Mesenchymal stem cell (in vitro differentiated cells and primary cell): ENCODE results near the gene MYO1E.
"Not testable (repeated sequence)": the region's sequence is repeated elsewhere in the genome, so short reads cannot be mapped to it uniquely, and the experiment has no call there.

Source experiments
- DNase-seq: peaks from one replicate; pipeline ENCODE4 v3.0.0-alpha.2; 2013
- H2AFZ ChIP-seq: one replicate; pipeline ENCODE4 v1.6.1; 2013; ENCODE audit warnings: low read depth, mild to moderate bottlenecking, control low read depth, inconsistent platforms, low read length, moderate library complexity
- H2AK5ac ChIP-seq: 2 replicates; pipeline ENCODE4 v1.6.1; 2013; ENCODE audit warnings: low read length, moderate library complexity, mild to moderate bottlenecking, inconsistent platforms; ENCODE audit not compliant: severe bottlenecking
- H2BK120ac ChIP-seq: one replicate; pipeline ENCODE4 v1.6.1; 2013; ENCODE audit warnings: low read depth, mild to moderate bottlenecking, inconsistent platforms, low read length, moderate library complexity
- H2BK12ac ChIP-seq, 2 experiments: one replicate each; pipeline ENCODE4 v1.6.1; 2013; ENCODE audit warnings: inconsistent platforms in 2 of 2, low read length in 2 of 2, mild to moderate bottlenecking in 2 of 2, moderate library complexity in 2 of 2, control low read depth in 1 of 2
- H2BK15ac ChIP-seq: one replicate; pipeline ENCODE4 v1.6.1; 2013; ENCODE audit warnings: mild to moderate bottlenecking, low read depth, inconsistent platforms; ENCODE audit not compliant: poor library complexity, severe bottlenecking
- H2BK5ac ChIP-seq: 2 replicates; pipeline ENCODE4 v1.6.1; 2013; ENCODE audit warnings: low read depth, mild to moderate bottlenecking, low read length, control low read depth, inconsistent platforms; ENCODE audit not compliant: poor library complexity, severe bottlenecking
- H3K14ac ChIP-seq, 2 experiments: one replicate each; pipeline ENCODE4 v1.6.1; 2013; ENCODE audit warnings: inconsistent platforms in 2 of 2, low read length in 2 of 2, control low read depth in 1 of 2, mild to moderate bottlenecking in 1 of 2, moderate library complexity in 1 of 2
- H3K18ac ChIP-seq, 2 experiments: one replicate each; pipeline ENCODE4 v1.6.1; 2013; ENCODE audit warnings: inconsistent platforms in 2 of 2, low read length in 2 of 2, control low read depth in 1 of 2, low read depth in 1 of 2, mild to moderate bottlenecking in 1 of 2
- H3K23ac ChIP-seq, 2 experiments: one replicate each; pipeline ENCODE4 v1.6.1; 2013; ENCODE audit warnings: inconsistent platforms in 2 of 2, low read length in 2 of 2, mild to moderate bottlenecking in 2 of 2, moderate library complexity in 2 of 2, control low read depth in 1 of 2
- H3K27ac ChIP-seq: 2 replicates; pipeline ENCODE4 v1.5.1; 2013; ENCODE audit warnings: mild to moderate bottlenecking, moderate library complexity, low read length, control low read depth, inconsistent platforms; ENCODE audit not compliant: poor library complexity, severe bottlenecking
- H3K27me3 ChIP-seq, 2 experiments: 2 replicates each; pipeline versions ENCODE4 v1.6.1 to v1.7.0; 2013; ENCODE audit warnings: low read length in 2 of 2, mild to moderate bottlenecking in 2 of 2, moderate library complexity in 2 of 2, control low read depth in 1 of 2, inconsistent platforms in 1 of 2; ENCODE audit not compliant: control insufficient read depth in 1 of 2, insufficient read depth in 1 of 2
- H3K36me3 ChIP-seq, 2 experiments: 2 replicates each; pipeline versions ENCODE4 v1.6.1 to v1.7.0; 2013; ENCODE audit warnings: low read length in 2 of 2, control low read depth in 1 of 2, inconsistent platforms in 1 of 2, low read depth in 1 of 2, mild to moderate bottlenecking in 1 of 2; ENCODE audit not compliant: insufficient read depth in 2 of 2, control insufficient read depth in 1 of 2
- H3K4ac ChIP-seq, 2 experiments: one replicate each; pipeline ENCODE4 v1.6.1; 2013; ENCODE audit warnings: inconsistent platforms in 2 of 2, low read length in 2 of 2, mild to moderate bottlenecking in 2 of 2, moderate library complexity in 2 of 2, control low read depth in 1 of 2, low read depth in 1 of 2
- H3K4me1 ChIP-seq: 2 replicates; pipeline ENCODE4 v1.6.1; 2013; ENCODE audit warnings: low read depth, low read length, control low read depth; ENCODE audit not compliant: control insufficient read depth, insufficient read depth
- H3K4me2 ChIP-seq: 2 replicates; pipeline ENCODE4 v1.6.1; 2013; ENCODE audit warnings: low read length, mild to moderate bottlenecking, inconsistent platforms; ENCODE audit not compliant: poor library complexity, severe bottlenecking
- H3K4me3 ChIP-seq, 2 experiments: 2 replicates each; pipeline versions ENCODE4 v1.5.1 to v1.7.0; 2013; ENCODE audit warnings: low read length in 2 of 2, mild to moderate bottlenecking in 2 of 2, control low read depth in 1 of 2, low read depth in 1 of 2; ENCODE audit not compliant: insufficient read depth in 1 of 2
- H3K79me1 ChIP-seq: replicated peaks from 2 replicates; pipeline ENCODE4 v1.6.1; 2013; ENCODE audit warnings: mild to moderate bottlenecking, control low read depth, low read length, inconsistent platforms; ENCODE audit not compliant: poor library complexity, severe bottlenecking
- H3K9ac ChIP-seq: 2 replicates; pipeline ENCODE4 v1.7.0; 2013; ENCODE audit warnings: mild to moderate bottlenecking, low read length, moderate library complexity
- H3K9me3 ChIP-seq: 2 replicates; pipeline ENCODE4 v1.7.0; 2013; ENCODE audit warnings: mild to moderate bottlenecking, low read length; ENCODE audit not compliant: control insufficient read depth
- H4K8ac ChIP-seq: one replicate; pipeline ENCODE4 v1.6.1; 2013; ENCODE audit warnings: inconsistent platforms, mild to moderate bottlenecking, low read length, moderate library complexity
- H4K91ac ChIP-seq: one replicate; pipeline ENCODE4 v1.6.1; 2013; ENCODE audit warnings: mild to moderate bottlenecking, low read length, inconsistent platforms
- WGBS: methylation state at CpG from one replicate; pipeline ENCODE4 v1.1.7; 2013; ENCODE audit warnings: mixed read lengths; 5-methylcytosine and 5-hydroxymethylcytosine counted together

The MYO1E gene

GRCh38 chr15:59340325-59340724, 32.3 kb downstream of the MYO1E start:
- no peak overlapping the region for H3K9ac ChIP-seq
- DNase-seq: no peak
- H3K23ac ChIP-seq: no peak overlapping the region
- H3K18ac ChIP-seq: no peak overlapping the region
- no peak overlapping the region for H2AK5ac ChIP-seq
- H3K36me3 ChIP-seq: peaks cover 0 to 39% of the 10 kb centered on the region in 2 experiments
- peaks cover 4% of the 10 kb centered on the region for H3K4me1 ChIP-seq
- no peaks in the 10 kb centered on the region for H3K9me3 ChIP-seq
- H3K4me2 ChIP-seq: no peak overlapping the region
- H3K4me3 ChIP-seq: no peak overlapping the region
- no peak overlapping the region for H4K91ac ChIP-seq
- WGBS: 100% methylated on average over 1 of the region's 5 CpGs
- no peak overlapping the region for H2BK12ac ChIP-seq
- no peak overlapping the region for H2AFZ ChIP-seq
- no peak overlapping the region for H3K14ac ChIP-seq
- no peaks in the 10 kb centered on the region for H3K27me3 ChIP-seq
- H4K8ac ChIP-seq: no peak overlapping the region
- H3K79me1 ChIP-seq: peaks cover 17% of the 10 kb centered on the region
- H3K27ac ChIP-seq: no peak overlapping the region
- no peak overlapping the region for H2BK15ac ChIP-seq
- H2BK5ac ChIP-seq: no peak overlapping the region
- no peak overlapping the region for H2BK120ac ChIP-seq
- no peak overlapping the region for H3K4ac ChIP-seq

- no peak overlapping the region for H2BK15ac ChIP-seq
- no peak overlapping the region for H3K9ac ChIP-seq
- no peaks in the 10 kb centered on the region for H3K9me3 ChIP-seq
- H3K4me2 ChIP-seq: no peak overlapping the region
- H4K8ac ChIP-seq: no peak overlapping the region
- no peak overlapping the region for H2BK120ac ChIP-seq
- no peak overlapping the region for H2BK12ac ChIP-seq
- DNase-seq: no peak
- H3K27ac ChIP-seq: no peak overlapping the region
- no peak overlapping the region for H2BK5ac ChIP-seq
- H2AK5ac ChIP-seq: peak overlapping the region; percentile 65
- H3K4me1 ChIP-seq: peaks cover 4% of the 10 kb centered on the region
- no peak overlapping the region for H4K91ac ChIP-seq
- no peak overlapping the region for H3K18ac ChIP-seq
- no peak overlapping the region for H3K14ac ChIP-seq
- H3K23ac ChIP-seq: no peak overlapping the region
- peaks cover 0 to 38% of the 10 kb centered on the region in 2 experiments for H3K36me3 ChIP-seq
- H3K4ac ChIP-seq: no peak overlapping the region
- peaks cover 14% of the 10 kb centered on the region for H3K79me1 ChIP-seq
- H3K4me3 ChIP-seq: no peak overlapping the region
- H2AFZ ChIP-seq: no peak overlapping the region
- H3K27me3 ChIP-seq: no peaks in the 10 kb centered on the region
- 91% methylated on average over 3 of the region's 3 CpGs for WGBS
Observed at GRCh38 chr15:59339252-59339672, 33.4 kb downstream of the MYO1E start.

- DNase-seq: no peak
- Histone ChIP-seq H3K9me3 (no peaks in the 10 kb centered on the region), H2BK120ac (no peak overlapping the region), H3K4ac (no peak overlapping the region), H2AK5ac (peak overlapping the region; percentile 45), H3K9ac (no peak overlapping the region), H3K18ac (no peak overlapping the region), H3K14ac (no peak overlapping the region), H4K8ac (no peak overlapping the region), H4K91ac (no peak overlapping the region), H2BK15ac (no peak overlapping the region), H3K4me3 (no peak overlapping the region), H2BK12ac (no peak overlapping the region), H3K27ac (no peak overlapping the region), H2BK5ac (no peak overlapping the region), H3K79me1 (peaks cover 9% of the 10 kb centered on the region), H3K27me3 (no peaks in the 10 kb centered on the region), H3K23ac (no peak overlapping the region), H2AFZ (no peak overlapping the region), H3K36me3 (peaks cover 0 to 35% of the 10 kb centered on the region in 2 experiments), H3K4me1 (peaks cover 6% of the 10 kb centered on the region), H3K4me2 (no peak overlapping the region)
- 100% methylated on average over 1 of the region's 1 CpG for WGBS
Observed at GRCh38 chr15:59338414-59338813, 34.3 kb downstream of the MYO1E start.

GRCh38 chr15:59336725-59337124, 35.9 kb downstream of the MYO1E start:
- H2BK15ac ChIP-seq, H3K9ac ChIP-seq, H3K27ac ChIP-seq, H4K8ac ChIP-seq, H4K91ac ChIP-seq, H3K18ac ChIP-seq, H2AFZ ChIP-seq, H3K27me3 ChIP-seq, H3K14ac ChIP-seq, H2BK5ac ChIP-seq, H3K23ac ChIP-seq, H3K4me2 ChIP-seq, H3K4ac ChIP-seq, H2BK120ac ChIP-seq, H3K9me3 ChIP-seq, H2AK5ac ChIP-seq, DNase-seq, H2BK12ac ChIP-seq, H3K4me3 ChIP-seq: not testable (repeated sequence)
- peaks cover 0 to 29% of the 10 kb centered on the region in 2 experiments for H3K36me3 ChIP-seq
- H3K79me1 ChIP-seq: peaks cover 13% of the 10 kb centered on the region
- peaks cover 11% of the 10 kb centered on the region for H3K4me1 ChIP-seq
- over 99% methylated on average over 3 of the region's 4 CpGs for WGBS
